Measurements from ENCODE around the gene LAMC3.

GRCh38 chr9:131122158-131122557 is 113.2 kb downstream of the LAMC3 start:
- TF ChIP-seq EP300 (IDR thresholded peaks at IDR 0.05) (no peak), CTCF (IDR thresholded peaks at IDR 0.05) (no peak)

All from stomach (tissue), 4 donors.